Measurements from ENCODE around the gene IL37. TPM values are rescaled to one million over a fixed set of nuclear protein-coding genes. Genes with fewer than 3 reads are reported as not detected.

IL37 gene
- total and polyA plus RNA-seq, 2 donors (not counting 3 experiments of a cell fraction or from before 2014, with no cell fraction given) = not detected

GRCh38 chr2:112938904-112939303, 27.9 kb downstream of the IL37 start:
- Histone ChIP-seq H3K27me3 (ENCODE audit: control insufficient read depth in 2 of 2, insufficient read depth in 2 of 2, low read length in 2 of 2) (peaks cover 17 to 25% of the 10 kb centered on the region in 2 experiments), H3K9me3 (replicated peaks; ENCODE audit: control insufficient read depth, insufficient read depth, low read length) (no peaks in the 10 kb centered on the region), H4K20me1 (replicated peaks; ENCODE audit: control insufficient read depth, extremely low read depth, insufficient read depth, low read length) (no peaks in the 10 kb centered on the region), H2AFZ (ENCODE audit: low read depth, low read length) (no peak overlapping the region), H3K9me1 (replicated peaks; ENCODE audit: control insufficient read depth, extremely low read depth, insufficient read depth, low read length) (no peaks in the 10 kb centered on the region), H3K4me2 (ENCODE audit: insufficient read depth, low read length) (no peak overlapping the region), H3K9ac (replicated peaks; ENCODE audit: extremely low read depth, insufficient read depth, low read length) (no peak overlapping the region), H3K36me3 (ENCODE audit: control insufficient read depth in 2 of 2, extremely low read depth in 1 of 2, insufficient read depth in 2 of 2, low read length in 2 of 2) (no peaks in the 10 kb centered on the region), H3K79me2 (ENCODE audit: control insufficient read depth, insufficient read depth, low read length) (no peaks in the 10 kb centered on the region), H3K4me1 (ENCODE audit: control insufficient read depth, extremely low read depth, insufficient read depth, low read length) (no peaks in the 10 kb centered on the region), H3K4me3 (replicated peaks in 1 of 3; ENCODE audit: insufficient read depth in 1 of 3, low read depth in 1 of 3, low read length in 3 of 3) (no peak overlapping the region), H3K27ac (ENCODE audit: insufficient read depth, low read depth, low read length) (no peak overlapping the region)
- ChIA-PET POLR2A (no interaction called here), CTCF (interaction anchor here (1.9 to 4.9 kb wide), 2 partner anchors 189 kb away, joined by 8 to 410 read pairs; no protein-coding TSS in a partner anchor)
- BruUV-seq (replicated peaks) = no TSS peak
- FAIRE-seq (no peak), DNase-seq (ENCODE audit: low read depth, low spot score) (no peak)
- intact Hi-C loops (cut with micrococcal nuclease) (no loop called here), dilution Hi-C loops (cut with MboI; ENCODE audit: extremely low pct_ligation_motif_present, low sequenced_read_pairs) (loop anchor here (25.0 kb wide), 1 partner anchor 177 kb away; the partner anchor contains the start of gene CKAP2L)
- TF ChIP-seq CTCF (IDR thresholded peaks at IDR 0.05; ENCODE audit: extremely low read depth in 1 of 2, insufficient read depth in 1 of 2, low read depth in 1 of 2, low read length in 2 of 2) (no peak), MYC (IDR thresholded peaks at IDR 0.05; ENCODE audit: low read depth, low read length) (no peak), JUN (IDR thresholded peaks at IDR 0.05; ENCODE audit: borderline replicate concordance, insufficient read depth, insufficient read length, low read depth) (no peak)

GRCh38 chr2:112939425-112939824, 28.5 kb downstream of the IL37 start:
- Histone ChIP-seq H2AFZ (ENCODE audit: low read depth, low read length) (no peak overlapping the region), H3K36me3 (ENCODE audit: control insufficient read depth in 2 of 2, extremely low read depth in 1 of 2, insufficient read depth in 2 of 2, low read length in 2 of 2) (no peaks in the 10 kb centered on the region), H3K4me1 (ENCODE audit: control insufficient read depth, extremely low read depth, insufficient read depth, low read length) (no peaks in the 10 kb centered on the region), H3K79me2 (ENCODE audit: control insufficient read depth, insufficient read depth, low read length) (no peaks in the 10 kb centered on the region), H3K9me1 (replicated peaks; ENCODE audit: control insufficient read depth, extremely low read depth, insufficient read depth, low read length) (no peaks in the 10 kb centered on the region), H3K9me3 (replicated peaks; ENCODE audit: control insufficient read depth, insufficient read depth, low read length) (no peaks in the 10 kb centered on the region), H3K9ac (replicated peaks; ENCODE audit: extremely low read depth, insufficient read depth, low read length) (no peak overlapping the region), H3K27ac (ENCODE audit: insufficient read depth, low read depth, low read length) (no peak overlapping the region), H3K4me2 (ENCODE audit: insufficient read depth, low read length) (no peak overlapping the region), H3K27me3 (ENCODE audit: control insufficient read depth in 2 of 2, insufficient read depth in 2 of 2, low read length in 2 of 2) (peaks cover 17 to 25% of the 10 kb centered on the region in 2 experiments), H4K20me1 (replicated peaks; ENCODE audit: control insufficient read depth, extremely low read depth, insufficient read depth, low read length) (no peaks in the 10 kb centered on the region), H3K4me3 (replicated peaks in 1 of 3; ENCODE audit: insufficient read depth in 1 of 3, low read depth in 1 of 3, low read length in 3 of 3) (no peak overlapping the region)
- BruUV-seq (replicated peaks) = no TSS peak
- intact Hi-C loops (cut with micrococcal nuclease) (no loop called here), dilution Hi-C loops (cut with MboI; ENCODE audit: extremely low pct_ligation_motif_present, low sequenced_read_pairs) (loop anchor here (25.0 kb wide), 1 partner anchor 177 kb away; the partner anchor contains the start of gene CKAP2L)
- DNase-seq (ENCODE audit: low read depth, low spot score) = no peak
- POLR2A ChIA-PET = no interaction called here
- CTCF ChIA-PET = interaction anchor here (3.9 to 4.9 kb wide), 3 partner anchors 8 to 189 kb away, joined by 30 to 410 read pairs (median 65); no protein-coding TSS in a partner anchor
- FAIRE-seq = no peak
- no peak for TF ChIP-seq POLR2AphosphoS5 (IDR thresholded peaks at IDR 0.05; ENCODE audit: insufficient read depth, low read depth, low read length)

All from endothelial cell of umbilical vein (primary cell).